VCaP (cell line): ENCODE measurements around the gene CRYGN.

ENCODE experiments used
- H3K27ac ChIP-seq: fragments of 450-650 bp; 2 replicates; pipeline ENCODE4 v1.5.1; 2017
- CTCF ChIP-seq: fragments of 450-650 bp; conservative IDR thresholded peaks from 2 replicates; pipeline ENCODE4 v1.5.1; 2017; ENCODE audit warnings: mild to moderate bottlenecking, moderate library complexity

The CRYGN gene

GRCh38 chr7:151482883-151483710, 43.2 kb upstream of the CRYGN start:
- no peak for TF ChIP-seq CTCF
- no peak overlapping the region for H3K27ac ChIP-seq

DNA sequence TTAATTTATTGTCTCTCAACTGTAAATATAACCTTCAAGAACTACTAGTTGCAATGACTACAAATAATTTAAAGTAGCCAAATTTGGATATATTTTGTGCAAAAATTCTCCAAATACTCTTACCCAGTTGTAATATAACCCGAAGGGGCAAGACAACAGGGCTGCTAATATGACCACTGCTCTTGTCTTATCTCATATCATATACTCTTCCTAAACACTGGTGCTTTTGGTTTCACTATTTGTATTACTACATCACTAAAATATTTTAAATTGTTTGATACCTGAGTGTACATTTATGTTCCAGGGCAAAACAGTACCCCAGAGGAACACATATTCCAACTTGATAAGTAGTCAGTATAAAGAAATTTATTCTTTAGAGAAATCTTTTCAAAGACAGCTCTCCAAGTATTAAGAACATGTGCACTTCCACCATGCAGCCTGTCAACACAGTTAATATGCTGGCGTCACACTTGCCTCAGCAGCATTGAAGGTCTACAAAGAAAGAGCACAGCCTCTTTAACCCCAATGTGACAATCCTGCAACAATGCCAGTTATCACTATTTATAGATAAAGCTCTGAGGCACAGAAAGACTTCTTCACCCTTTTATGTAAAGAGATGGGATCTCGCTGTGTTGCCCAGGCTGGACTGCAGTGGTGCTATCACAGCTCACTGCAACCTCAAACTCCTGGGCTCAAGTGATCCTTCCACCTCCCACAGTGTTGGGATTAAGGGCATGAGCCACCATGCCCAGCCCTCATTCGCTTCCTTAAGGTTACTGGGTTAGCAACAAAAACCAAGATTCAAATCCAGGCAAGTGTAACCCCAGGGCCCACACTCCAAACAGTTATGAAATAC, 41.9 kb upstream of the CRYGN start:
- H3K27ac ChIP-seq = no peak overlapping the region
- no peak for TF ChIP-seq CTCF

DNA sequence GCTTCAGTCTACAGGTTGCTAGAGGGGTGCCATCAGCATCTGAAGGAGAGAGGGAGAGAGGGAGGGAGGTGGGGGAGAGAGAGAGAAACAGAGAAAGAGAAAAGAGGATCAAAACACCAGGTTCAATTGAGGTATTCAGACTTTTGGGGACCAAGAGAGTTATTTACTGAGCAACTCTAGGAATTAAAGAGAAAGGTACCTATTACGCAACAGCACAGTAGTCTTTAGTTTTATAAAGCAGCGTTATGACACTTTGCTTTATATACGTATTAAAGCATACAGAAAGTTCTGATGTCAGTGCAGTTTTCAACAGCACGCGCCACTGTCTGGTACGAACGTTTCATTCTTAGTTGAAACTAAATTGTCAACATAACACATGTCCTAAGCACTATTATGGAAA, 37.9 kb upstream of the CRYGN start:
- TF ChIP-seq CTCF = no peak
- no peak overlapping the region for H3K27ac ChIP-seq

- no peak overlapping the region for H3K27ac ChIP-seq
- TF ChIP-seq CTCF = no peak
Observed at GRCh38 chr7:151472644-151473380, 32.9 kb upstream of the CRYGN start.

DNA sequence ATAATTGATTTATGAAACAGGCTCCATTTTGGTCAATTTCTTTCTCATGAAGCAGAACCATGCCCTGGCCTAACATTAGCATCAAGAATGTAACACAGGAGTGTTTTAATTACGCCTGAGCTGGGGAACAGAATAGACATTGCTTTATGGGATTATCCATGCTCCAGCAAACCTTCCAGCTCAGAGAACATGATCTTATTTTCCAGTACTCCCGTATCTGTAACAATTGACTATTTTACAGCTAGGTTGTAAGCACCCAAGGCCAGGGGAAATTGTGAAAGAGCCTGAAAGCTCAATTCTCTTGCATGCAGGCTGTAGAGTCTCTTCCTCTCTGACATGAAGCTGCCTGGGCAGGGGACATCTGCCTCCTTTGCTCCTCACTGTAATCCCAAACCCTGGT, 30.8 kb upstream of the CRYGN start:
- no peak overlapping the region for H3K27ac ChIP-seq
- TF ChIP-seq CTCF = no peak

- no peak for TF ChIP-seq CTCF
- H3K27ac ChIP-seq = no peak overlapping the region
Observed at GRCh38 chr7:151469281-151469680, 29.3 kb upstream of the CRYGN start.
